Memory B cell (primary cell): ENCODE results near the gene TMEM109.

Source experiments
- ATAC-seq: fragments of 150-1000 bp; cut with Tn5 transposase; 2 replicates; pipeline ENCODE4 v1.10.0; 2021; ENCODE audit warnings: low read depth, mild to moderate bottlenecking, moderate library complexity
- DNase-seq, 2 donors: peaks; one replicate each; pipeline ENCODE4 v3.0.0; 2022; ENCODE audit warnings: low spot score in 2 of 2
- H3K27ac Mint-ChIP-seq: one replicate; pipeline ENCODE4 v1.8.0; 2022; ENCODE audit warnings: mild to moderate bottlenecking, moderate library complexity, mixed read lengths
- H3K27me3 Mint-ChIP-seq: one replicate; pipeline ENCODE4 v1.8.0; 2022; ENCODE audit warnings: mixed read lengths
- H3K36me3 Mint-ChIP-seq: one replicate; pipeline ENCODE4 v1.8.0; 2022; ENCODE audit warnings: mild to moderate bottlenecking, mixed read lengths
- H3K4me1 Mint-ChIP-seq: one replicate; pipeline ENCODE4 v1.8.0; 2022; ENCODE audit warnings: mixed read lengths
- H3K4me3 Mint-ChIP-seq: one replicate; pipeline ENCODE4 v1.8.0; 2022; ENCODE audit warnings: mild to moderate bottlenecking, moderate library complexity, mixed read lengths
- H3K9me3 Mint-ChIP-seq: one replicate; pipeline ENCODE4 v1.8.0; 2022; ENCODE audit warnings: mixed read lengths

The TMEM109 gene, protein sequence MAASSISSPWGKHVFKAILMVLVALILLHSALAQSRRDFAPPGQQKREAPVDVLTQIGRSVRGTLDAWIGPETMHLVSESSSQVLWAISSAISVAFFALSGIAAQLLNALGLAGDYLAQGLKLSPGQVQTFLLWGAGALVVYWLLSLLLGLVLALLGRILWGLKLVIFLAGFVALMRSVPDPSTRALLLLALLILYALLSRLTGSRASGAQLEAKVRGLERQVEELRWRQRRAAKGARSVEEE

DNA sequence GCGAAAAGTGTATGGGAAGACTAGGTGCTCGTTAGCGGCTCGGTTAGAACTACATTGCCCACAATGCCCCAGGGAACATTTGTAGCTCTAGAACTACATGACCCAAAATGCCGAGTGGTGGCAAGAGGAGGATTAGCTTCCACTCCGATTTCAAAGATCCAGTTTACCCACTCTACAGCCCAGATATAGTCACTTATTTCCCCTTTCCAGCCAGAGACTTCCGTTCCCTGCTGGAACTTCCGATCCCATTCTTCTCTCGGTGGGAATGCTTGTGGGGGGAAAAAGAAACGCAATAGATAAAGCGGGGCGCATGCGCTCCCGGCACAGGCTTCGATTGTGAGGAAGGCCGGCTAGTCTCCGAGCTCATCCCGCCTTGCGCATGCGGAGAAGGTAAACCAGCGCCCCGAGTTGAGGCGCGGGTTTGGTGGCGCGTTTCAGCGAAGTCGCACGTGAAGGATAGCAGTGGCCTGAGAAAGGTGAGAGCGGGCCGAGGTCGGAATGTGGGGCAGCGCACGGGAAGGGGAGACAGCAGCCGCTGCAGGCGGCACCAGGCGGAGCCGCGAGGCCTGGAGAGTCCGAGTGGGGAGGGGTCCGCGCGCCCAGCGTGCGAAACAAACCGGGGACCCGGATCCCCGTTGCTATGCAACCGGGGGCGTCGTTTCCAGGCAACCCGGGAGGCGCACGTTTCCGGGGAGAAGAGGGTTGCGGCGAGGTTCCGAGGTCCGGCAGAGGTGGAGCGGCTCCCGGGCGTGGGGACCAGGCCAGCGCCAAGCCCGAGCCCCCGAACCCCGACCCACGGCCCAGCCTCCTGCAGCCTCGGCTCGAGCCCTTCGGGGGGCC is at the start of gene TMEM109:
Gene TMEM109 (plus strand): TSS at position 366 of the 840 bp plus-strand sequence. CDS start 5,536 bp downstream, outside the sequence.
- H3K36me3 Mint-ChIP-seq = peaks cover 2% of the 10 kb centered on the region
- no peaks in the 10 kb centered on the region for H3K27me3 Mint-ChIP-seq
- peak; percentile 63 for ATAC-seq

DNA sequence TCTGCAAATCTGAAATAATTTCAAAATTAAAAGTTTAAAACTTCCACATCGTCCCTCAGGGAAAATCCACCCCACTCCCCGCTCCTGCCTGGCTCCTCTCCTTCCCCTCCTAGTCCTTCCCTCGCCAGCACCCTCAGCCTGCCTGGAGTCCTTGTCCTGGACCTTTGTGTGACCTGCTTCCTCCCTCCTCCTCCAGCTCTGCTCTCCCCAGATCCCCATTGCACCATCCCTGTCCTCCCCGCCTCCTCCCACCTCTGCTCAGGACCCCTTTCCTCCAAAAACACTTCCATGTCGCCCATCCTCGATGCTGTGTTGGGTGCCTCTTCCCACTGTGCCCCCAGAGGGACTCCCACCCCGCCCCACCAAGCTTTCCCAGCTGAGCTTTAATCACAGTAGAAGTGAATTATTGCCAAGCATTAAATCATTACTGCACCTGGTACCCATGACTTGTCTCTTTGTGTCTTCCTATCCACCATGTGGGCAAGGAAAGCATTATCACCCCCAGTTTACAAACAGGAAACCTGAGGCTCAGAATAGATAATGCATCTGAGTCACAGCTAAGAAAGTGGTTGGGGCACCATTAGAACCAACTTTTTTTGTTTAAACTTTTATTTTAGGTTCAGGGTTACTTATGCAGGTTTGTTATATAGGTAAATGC is 49.0 kb upstream of the TMEM109 start:
- Mint-ChIP-seq H3K4me1 (no peaks in the 10 kb centered on the region), H3K27ac (no peak overlapping the region), H3K36me3 (no peaks in the 10 kb centered on the region), H3K9me3 (no peaks in the 10 kb centered on the region), H3K27me3 (peaks cover 4% of the 10 kb centered on the region), H3K4me3 (no peak overlapping the region)
- ATAC-seq (no peak), DNase-seq (no peak)

More for the DNA sequence above, at the start of gene TMEM109:
- H3K4me3 Mint-ChIP-seq = peak within 1 kb of the TSS; percentile 97
- DNase-seq = peak; percentile 81 to 82
- peaks cover 43% of the 10 kb centered on the region for H3K4me1 Mint-ChIP-seq
- H3K27ac Mint-ChIP-seq = peak within 1 kb of the TSS; percentile 96
- H3K9me3 Mint-ChIP-seq = no peaks in the 10 kb centered on the region

DNA sequence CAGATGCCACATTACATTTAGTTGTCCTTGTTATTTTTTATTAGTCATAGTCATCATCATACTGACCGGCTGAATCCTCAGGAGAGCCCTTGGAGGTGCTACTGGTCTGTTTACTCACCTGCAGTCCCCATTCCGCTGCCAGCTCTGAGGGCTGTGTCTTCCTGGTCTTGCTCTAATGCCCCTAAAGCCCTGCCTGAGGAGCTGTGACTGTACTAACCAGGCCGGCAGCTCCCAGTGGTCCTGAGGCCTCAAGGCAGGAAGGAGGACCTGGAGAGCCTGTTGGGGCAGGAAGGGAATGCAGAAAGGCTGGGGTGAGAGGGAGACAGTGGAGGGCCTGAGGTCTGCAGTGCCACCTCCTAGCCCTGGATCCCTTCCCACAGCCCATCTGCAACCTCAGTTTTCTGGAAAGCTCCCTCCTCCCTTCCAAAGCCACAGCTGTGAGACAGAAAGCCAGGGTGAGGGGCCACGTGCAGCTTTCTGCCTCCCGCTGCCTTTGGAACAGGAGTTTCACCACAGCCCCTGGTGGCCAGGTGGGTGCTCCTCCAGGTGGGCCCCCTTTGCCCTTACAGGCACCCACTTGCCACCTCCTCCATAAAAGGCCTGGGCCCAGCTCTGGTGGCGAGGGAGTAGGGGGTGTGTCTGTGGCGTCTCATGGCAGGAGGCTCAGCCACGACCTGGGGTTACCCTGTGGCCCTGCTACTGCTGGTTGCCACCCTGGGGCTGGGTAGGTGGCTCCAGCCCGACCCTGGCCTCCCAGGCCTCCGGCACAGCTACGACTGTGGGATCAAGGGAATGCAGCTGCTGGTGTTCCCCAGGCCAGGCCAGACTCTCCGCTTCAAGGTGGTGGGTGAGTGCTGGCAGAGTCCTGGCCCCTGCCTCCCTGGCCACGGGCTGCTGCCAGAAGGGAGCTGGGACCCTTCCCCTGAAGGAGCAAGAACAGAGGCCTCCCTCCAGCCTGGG is 46.8 kb upstream of the TMEM109 start, which contains the start of gene ZP1:
Gene ZP1 (plus strand): TSS at position 632 of the 960 bp plus-strand sequence. CDS start 20 bp downstream, at position 652.
- DNase-seq (no peak), ATAC-seq (no peak)
- Mint-ChIP-seq H3K27me3 (peaks cover 4% of the 10 kb centered on the region), H3K9me3 (no peaks in the 10 kb centered on the region), H3K4me3 (no peak within 1 kb of the TSS), H3K4me1 (no peaks in the 10 kb centered on the region), H3K36me3 (no peaks in the 10 kb centered on the region), H3K27ac (no peak within 1 kb of the TSS)

DNA sequence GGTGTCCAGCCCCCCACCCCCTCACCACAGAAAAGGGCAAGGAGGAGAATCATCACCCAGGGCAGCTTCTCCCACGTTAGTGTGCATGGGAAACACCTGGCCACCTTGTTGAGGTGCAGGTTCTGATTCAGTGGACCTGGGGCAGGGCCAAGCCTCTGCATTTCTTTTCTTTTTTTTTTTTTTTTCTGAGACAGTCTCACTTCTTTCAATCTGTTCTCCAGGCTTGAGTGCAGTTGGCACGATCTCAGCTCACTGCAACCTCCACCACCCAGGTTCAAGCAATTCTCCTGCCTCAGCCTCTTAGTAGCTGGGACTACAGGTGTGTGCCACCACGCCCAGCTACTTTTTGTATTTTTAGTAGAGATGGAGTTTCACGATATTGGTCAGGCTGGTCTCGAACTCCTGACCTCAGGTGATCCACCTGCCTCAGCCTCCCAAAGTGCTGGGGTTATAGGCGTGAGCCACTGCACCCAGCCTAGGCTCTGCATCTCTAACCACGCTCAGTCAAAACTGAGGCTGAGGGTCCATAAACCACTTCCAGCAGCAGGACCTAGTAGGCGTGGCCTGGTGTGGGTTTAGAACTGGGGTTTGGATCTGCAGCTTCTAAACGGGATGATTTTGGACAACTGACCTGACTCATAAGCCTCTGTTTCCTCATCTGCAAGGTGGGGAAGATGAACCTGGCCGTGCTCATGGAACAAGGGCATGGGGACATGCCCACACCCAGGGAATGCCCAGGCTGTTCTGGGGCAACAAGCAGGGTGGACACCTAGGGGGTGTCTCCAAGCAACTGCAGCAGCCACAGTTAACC is 45.9 kb upstream of the TMEM109 start:
- ATAC-seq (no peak), DNase-seq (no peak)
- Mint-ChIP-seq H3K36me3 (no peaks in the 10 kb centered on the region), H3K4me3 (no peak overlapping the region), H3K27me3 (peaks cover 4% of the 10 kb centered on the region), H3K27ac (no peak overlapping the region), H3K4me1 (no peaks in the 10 kb centered on the region), H3K9me3 (no peaks in the 10 kb centered on the region)

DNA sequence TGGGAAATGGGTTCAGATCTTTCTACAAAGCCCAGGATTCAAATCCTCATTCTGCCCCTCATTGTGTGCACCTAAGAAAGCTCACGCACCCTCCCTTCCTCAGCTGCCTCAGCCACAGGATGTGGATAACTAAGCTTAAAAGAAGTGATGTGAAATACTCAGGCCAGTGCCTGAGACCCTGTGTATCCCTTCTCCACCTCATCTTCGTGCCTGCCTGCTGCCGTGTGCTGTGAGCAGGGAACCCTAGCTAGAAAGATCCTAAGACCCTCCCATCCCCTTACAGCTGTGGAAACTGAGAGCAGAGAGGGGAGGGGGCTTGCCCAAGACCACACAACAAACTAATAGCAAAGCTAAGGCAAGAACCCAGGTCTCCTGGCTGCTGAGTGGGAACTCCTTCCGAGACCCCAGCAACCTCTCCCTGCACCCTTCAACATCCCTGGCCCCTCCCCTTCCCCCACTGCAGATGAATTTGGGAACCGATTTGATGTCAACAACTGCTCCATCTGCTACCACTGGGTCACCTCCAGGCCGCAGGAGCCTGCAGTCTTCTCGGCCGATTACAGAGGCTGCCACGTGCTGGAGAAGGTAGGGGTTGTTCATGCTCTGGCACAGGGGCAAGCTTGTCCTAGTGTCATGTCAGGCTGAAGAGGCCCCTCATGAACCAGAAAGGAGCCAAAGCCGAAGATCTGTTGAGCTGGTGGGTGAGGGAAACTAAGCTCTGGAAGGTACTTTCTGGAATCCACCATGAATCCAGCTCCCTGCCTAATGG is 45.1 kb upstream of the TMEM109 start:
- Mint-ChIP-seq H3K27me3 (peaks cover 4% of the 10 kb centered on the region), H3K4me1 (no peaks in the 10 kb centered on the region), H3K4me3 (no peak overlapping the region), H3K36me3 (no peaks in the 10 kb centered on the region), H3K27ac (no peak overlapping the region), H3K9me3 (no peaks in the 10 kb centered on the region)
- ATAC-seq (no peak), DNase-seq (no peak)

DNA sequence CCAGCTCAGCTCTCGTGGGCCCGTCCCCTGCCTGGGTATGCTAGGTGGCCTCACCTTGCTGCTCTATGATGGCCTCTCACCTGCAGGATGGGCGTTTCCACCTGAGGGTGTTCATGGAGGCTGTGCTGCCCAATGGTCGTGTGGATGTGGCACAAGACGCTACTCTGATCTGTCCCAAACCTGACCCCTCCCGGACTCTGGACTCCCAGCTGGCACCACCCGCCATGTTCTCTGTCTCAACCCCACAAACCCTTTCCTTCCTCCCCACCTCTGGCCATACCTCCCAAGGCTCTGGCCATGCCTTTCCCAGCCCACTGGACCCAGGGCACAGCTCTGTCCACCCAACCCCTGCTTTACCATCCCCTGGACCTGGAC is 44.5 kb upstream of the TMEM109 start:
- H3K4me3 Mint-ChIP-seq = no peak overlapping the region
- no peaks in the 10 kb centered on the region for H3K36me3 Mint-ChIP-seq
- H3K4me1 Mint-ChIP-seq = peaks cover 2% of the 10 kb centered on the region
- ATAC-seq (no peak), DNase-seq (no peak)
- H3K27ac Mint-ChIP-seq = no peak overlapping the region
- no peaks in the 10 kb centered on the region for H3K9me3 Mint-ChIP-seq
- peaks cover 4% of the 10 kb centered on the region for H3K27me3 Mint-ChIP-seq

DNA sequence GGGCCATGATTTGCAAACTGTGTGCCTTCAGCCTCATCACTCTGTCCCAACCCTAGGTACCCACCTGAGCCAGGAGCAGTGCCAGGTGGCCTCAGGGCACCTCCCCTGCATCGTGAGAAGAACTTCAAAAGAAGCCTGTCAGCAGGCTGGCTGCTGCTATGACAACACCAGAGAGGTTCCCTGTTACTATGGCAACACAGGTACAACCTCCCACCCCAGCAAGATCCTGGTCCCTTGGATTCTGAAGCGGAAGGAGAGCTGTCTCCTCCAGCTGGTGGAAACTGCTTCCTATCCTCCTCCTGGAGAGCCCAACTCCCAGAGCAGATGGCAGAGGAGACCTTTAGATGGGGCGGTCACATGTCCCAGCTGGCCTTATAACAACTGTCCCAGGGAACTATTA is 43.7 kb upstream of the TMEM109 start:
- Mint-ChIP-seq H3K9me3 (no peaks in the 10 kb centered on the region), H3K4me3 (no peak overlapping the region), H3K4me1 (peaks cover 2% of the 10 kb centered on the region), H3K27me3 (peaks cover 4% of the 10 kb centered on the region), H3K36me3 (no peaks in the 10 kb centered on the region), H3K27ac (no peak overlapping the region)
- DNase-seq (no peak), ATAC-seq (no peak)

DNA sequence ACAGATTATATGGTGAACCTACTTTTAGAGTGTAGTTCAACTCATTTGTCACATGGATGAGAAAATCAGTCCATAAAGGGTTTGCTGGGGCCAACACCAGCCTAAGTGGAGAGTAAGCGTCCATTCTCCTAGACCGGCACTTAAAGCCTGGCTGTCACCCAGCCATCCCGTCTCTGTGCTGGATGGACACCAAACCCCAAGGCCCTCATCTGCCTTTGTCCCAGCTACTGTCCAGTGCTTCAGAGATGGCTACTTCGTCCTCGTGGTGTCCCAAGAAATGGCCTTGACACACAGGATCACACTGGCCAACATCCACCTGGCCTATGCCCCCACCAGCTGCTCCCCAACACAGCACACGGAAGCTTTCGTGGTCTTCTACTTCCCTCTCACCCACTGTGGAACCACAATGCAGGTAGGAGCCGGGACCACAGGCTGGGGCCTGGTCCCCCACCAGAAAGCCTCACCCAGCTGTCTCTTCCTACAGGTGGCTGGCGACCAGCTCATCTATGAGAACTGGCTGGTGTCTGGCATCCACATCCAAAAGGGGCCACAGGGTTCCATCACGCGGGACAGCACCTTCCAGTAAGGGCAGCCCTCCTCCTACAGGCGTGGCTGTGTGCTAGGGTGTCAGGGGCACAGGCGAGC is 43.1 kb upstream of the TMEM109 start:
- Mint-ChIP-seq H3K9me3 (no peaks in the 10 kb centered on the region), H3K36me3 (no peaks in the 10 kb centered on the region), H3K4me3 (no peak overlapping the region), H3K27ac (no peak overlapping the region), H3K4me1 (peaks cover 2% of the 10 kb centered on the region), H3K27me3 (peaks cover 4% of the 10 kb centered on the region)
- ATAC-seq (no peak), DNase-seq (no peak)

DNA sequence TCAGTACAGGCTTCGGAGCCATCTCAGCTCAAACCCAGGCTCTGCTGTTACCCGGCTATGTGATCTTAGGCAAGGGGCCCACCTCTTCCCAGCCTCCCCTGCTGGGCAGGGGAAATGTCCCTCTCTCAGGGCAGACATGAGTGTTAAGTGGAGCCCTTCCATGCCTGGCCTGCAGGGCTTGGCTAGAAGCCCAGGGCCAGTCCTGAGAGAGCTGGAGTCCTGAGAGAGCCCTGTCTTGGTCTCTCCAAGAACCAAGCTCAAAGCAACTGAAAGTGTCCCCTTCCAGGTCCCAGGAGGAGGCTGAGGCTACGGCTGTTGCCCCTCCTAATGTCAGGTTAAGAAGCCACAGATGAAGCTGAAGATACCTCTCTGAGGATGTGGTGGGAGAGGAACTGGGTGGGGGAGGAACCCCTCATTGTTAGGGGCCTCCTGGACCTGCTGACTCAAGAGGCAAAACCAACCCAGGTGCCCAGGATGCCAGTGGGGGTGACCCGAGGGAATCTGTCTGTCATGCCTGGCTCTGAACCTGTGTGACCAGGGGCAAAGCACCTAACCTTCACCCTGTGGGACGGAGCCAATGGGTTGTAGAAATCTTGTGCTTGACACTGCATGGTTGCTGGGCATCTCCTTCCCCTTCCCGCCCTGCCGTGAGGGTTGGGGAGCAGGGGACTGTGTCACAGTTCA is 42.4 kb upstream of the TMEM109 start:
- Mint-ChIP-seq H3K4me1 (peaks cover 2% of the 10 kb centered on the region), H3K9me3 (no peaks in the 10 kb centered on the region), H3K27ac (no peak overlapping the region), H3K36me3 (no peaks in the 10 kb centered on the region), H3K4me3 (no peak overlapping the region), H3K27me3 (peaks cover 4% of the 10 kb centered on the region)
- ATAC-seq = no peak
- DNase-seq = no peak

DNA sequence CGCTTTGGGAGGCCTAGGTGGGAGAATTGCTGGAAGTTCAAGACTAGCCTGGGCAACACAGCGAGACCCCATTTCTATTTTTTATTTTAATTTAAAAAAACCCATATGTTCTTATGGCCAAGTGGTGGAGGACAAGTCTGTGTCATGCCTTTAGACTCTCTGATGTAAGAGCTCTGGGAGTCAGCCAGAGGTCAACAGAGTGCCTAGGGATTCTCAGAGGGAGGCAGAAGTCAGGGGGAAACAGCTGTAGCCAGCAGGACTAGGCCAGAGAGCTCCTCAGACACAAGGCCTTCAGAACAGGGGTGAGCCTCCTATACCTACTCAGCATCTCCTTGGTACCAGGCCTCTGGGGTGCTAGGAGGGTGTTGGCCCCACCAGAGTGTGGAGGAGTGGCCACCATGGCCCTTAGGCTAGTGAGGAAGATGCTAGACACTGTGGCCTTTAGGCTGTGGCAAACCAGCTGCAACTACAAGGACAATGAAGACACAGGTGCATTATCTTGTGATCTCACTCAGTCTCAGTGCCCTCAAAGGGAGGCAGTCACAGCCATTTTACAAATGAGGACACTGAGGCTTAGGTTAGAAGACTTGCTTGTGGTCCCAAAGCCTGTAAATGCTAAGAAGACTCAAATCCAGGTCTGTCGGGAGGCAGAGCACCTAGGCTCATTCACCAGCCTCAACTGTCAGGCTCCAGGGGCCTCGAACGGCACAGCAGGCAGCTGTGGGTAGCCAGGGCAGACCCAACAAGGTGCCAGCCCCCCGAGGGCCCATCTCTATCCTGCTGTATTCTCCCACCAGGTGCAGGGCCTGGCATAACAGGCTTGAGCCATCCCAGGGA is 41.6 kb upstream of the TMEM109 start:
- peaks cover 2% of the 10 kb centered on the region for H3K4me1 Mint-ChIP-seq
- no peak for DNase-seq
- no peak overlapping the region for H3K27ac Mint-ChIP-seq
- no peaks in the 10 kb centered on the region for H3K36me3 Mint-ChIP-seq
- H3K9me3 Mint-ChIP-seq = no peaks in the 10 kb centered on the region
- H3K27me3 Mint-ChIP-seq = peaks cover 4% of the 10 kb centered on the region
- no peak overlapping the region for H3K4me3 Mint-ChIP-seq
- ATAC-seq = no peak

DNA sequence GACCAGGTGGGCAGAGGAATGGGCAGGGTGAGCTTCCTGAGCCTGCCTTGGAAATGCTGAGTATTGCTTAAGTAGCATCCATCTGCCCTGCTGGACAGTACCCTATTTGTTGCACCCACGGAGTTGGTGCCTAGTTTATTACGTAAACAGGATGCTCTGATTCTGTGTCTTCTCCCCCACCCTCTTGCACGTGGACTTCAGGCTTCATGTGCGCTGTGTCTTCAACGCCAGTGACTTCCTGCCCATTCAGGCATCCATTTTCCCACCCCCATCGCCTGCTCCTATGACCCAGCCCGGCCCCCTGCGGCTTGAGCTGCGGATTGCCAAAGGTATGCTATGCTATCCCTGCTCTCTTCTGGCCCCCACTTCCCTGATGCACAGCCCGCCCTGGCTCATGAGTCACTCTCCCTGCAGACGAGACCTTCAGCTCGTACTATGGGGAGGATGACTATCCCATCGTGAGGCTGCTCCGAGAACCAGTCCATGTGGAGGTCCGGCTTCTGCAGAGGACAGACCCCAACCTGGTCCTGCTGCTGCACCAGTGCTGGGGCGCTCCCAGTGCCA is 40.9 kb upstream of the TMEM109 start:
- H3K27me3 Mint-ChIP-seq = peaks cover 4% of the 10 kb centered on the region
- H3K4me1 Mint-ChIP-seq = peaks cover 2% of the 10 kb centered on the region
- DNase-seq = no peak
- H3K4me3 Mint-ChIP-seq = no peak overlapping the region
- ATAC-seq = no peak
- H3K9me3 Mint-ChIP-seq = no peaks in the 10 kb centered on the region
- no peak overlapping the region for H3K27ac Mint-ChIP-seq
- H3K36me3 Mint-ChIP-seq = peaks cover 2% of the 10 kb centered on the region
